ENCODE results near the gene TMEM198.

GRCh38 chr2:219497495-219498279 is 46.1 kb upstream of the TMEM198 start:
- TF ChIP-seq EZH2 (IDR thresholded peaks at IDR 0.05; ENCODE audit: borderline replicate concordance, low read depth, low read length, severe bottlenecking) (peak; percentile 9), POLR2AphosphoS5 (IDR thresholded peaks at IDR 0.05; ENCODE audit: insufficient read depth, low read depth, low read length) (peak; percentile 48), JUN (IDR thresholded peaks at IDR 0.05; ENCODE audit: borderline replicate concordance, insufficient read depth, insufficient read length, low read depth) (no peak)
- TF ChIP-seq, protein P1, sequence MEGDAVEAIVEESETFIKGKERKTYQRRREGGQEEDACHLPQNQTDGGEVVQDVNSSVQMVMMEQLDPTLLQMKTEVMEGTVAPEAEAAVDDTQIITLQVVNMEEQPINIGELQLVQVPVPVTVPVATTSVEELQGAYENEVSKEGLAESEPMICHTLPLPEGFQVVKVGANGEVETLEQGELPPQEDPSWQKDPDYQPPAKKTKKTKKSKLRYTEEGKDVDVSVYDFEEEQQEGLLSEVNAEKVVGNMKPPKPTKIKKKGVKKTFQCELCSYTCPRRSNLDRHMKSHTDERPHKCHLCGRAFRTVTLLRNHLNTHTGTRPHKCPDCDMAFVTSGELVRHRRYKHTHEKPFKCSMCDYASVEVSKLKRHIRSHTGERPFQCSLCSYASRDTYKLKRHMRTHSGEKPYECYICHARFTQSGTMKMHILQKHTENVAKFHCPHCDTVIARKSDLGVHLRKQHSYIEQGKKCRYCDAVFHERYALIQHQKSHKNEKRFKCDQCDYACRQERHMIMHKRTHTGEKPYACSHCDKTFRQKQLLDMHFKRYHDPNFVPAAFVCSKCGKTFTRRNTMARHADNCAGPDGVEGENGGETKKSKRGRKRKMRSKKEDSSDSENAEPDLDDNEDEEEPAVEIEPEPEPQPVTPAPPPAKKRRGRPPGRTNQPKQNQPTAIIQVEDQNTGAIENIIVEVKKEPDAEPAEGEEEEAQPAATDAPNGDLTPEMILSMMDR (IDR thresholded peaks at IDR 0.05; ENCODE audit: extremely low read depth in 1 of 2, insufficient read depth in 1 of 2, low read depth in 1 of 2, low read length in 2 of 2): no peak
